HG03442 (cell line): ENCODE results near the gene MEGF10.

ENCODE experiments used
- ATAC-seq: cut with Tn5 transposase; IDR thresholded peaks from one replicate; pipeline ENCODE4 v1.9.1; 2021; ENCODE audit warnings: mild to moderate bottlenecking, moderate library complexity; ENCODE audit not compliant: unreplicated experiment

MEGF10 gene

DNA sequence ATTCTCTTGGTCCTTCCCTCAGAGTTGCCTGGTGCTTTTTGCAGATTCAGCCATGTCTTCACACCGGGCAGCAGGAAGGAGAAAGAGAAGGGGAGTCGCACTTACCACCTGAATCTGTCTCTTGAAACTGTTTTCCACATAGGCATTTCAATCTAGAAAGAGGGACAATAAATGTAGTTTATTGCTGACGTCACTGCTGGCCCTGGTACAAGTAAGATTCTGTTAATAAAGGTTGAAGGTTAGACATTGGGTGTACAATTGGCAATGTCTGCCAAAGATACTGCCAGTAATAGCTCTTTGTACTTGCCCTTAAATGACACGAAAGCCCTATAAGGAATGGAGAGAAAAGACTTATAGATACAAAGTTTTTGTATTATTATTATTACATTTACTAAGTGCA, 72.8 kb downstream of the MEGF10 start:
- no peak for ATAC-seq

DNA sequence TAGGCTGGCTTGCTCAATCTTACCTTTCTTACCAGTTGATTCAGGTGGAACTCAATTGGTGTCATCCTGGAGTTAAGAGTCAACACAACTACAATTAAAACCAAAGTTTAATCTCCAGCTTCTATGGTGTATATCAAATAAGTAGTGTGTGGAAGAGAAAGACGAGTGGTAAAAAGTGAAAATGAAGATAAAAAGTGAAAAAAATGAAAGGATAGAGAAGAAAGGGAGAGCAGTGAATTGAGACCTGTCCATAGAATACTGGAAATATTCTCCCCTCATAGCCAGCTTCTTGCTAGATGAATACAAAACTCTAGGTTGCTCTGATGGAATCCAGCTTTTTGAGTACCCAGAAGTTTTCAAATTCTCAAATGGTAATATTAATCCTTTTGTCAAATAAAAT, 76.4 kb downstream of the MEGF10 start:
- ATAC-seq: no peak

DNA sequence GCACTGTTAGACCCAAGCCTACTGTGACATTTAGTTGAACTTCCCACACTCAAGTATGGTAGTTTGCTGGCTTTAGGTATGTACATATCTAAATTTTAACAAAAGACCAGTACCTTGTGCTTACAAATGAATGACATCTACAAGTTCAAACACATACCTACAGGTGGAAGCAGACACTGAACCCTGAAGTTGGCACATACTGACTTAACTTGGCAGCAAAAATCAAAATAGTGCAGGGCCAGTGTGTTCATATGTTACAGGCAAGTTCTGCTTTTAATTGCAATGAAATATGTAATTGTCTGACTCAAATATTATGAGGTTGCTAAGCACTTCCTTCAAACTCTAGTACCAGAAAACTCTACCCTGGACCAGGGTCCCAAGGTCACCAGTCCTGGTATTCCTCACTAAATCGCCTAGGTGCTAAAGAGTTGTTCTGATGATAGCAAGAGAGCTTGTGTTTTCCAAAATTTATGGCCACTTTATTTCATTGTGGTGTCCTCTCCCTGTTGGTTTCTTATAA, 77.4 kb downstream of the MEGF10 start:
- no peak for ATAC-seq

DNA sequence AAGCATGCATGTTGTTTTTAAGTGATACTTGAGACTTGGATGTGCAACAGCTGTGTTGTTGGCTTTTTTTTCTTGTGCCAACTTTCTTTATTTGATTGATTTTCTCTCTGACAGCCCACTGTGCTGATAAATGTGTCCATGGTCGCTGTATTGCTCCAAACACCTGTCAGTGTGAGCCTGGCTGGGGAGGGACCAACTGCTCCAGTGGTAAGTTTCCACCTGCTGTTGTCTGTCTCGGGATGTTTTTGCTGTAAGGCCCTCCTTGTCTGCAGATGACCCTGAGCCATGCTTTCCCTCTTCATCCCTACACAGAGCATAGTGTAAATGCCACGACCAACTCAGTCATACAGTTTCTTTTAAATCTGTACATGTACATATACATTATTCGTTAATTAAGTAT, 79.2 kb downstream of the MEGF10 start:
- no peak for ATAC-seq

DNA sequence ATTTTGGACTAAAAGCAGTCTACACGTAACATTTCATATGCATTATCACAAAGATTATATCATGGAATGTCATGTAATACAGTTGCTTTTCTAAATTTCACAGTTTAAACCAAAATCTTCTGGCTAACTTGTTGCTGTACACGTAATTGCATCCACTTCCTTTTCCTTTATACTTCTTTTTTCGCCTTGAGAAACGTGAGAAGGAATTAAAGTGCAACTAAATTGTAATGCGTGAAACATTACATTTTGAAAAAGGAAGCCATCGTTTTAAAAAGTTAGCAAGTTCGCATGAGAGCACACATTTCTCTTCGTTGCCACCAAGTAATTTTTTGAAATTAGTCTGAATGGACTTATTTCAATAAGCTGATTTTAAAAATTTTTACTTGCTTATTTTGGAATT, 80.0 kb downstream of the MEGF10 start:
- ATAC-seq: no peak

DNA sequence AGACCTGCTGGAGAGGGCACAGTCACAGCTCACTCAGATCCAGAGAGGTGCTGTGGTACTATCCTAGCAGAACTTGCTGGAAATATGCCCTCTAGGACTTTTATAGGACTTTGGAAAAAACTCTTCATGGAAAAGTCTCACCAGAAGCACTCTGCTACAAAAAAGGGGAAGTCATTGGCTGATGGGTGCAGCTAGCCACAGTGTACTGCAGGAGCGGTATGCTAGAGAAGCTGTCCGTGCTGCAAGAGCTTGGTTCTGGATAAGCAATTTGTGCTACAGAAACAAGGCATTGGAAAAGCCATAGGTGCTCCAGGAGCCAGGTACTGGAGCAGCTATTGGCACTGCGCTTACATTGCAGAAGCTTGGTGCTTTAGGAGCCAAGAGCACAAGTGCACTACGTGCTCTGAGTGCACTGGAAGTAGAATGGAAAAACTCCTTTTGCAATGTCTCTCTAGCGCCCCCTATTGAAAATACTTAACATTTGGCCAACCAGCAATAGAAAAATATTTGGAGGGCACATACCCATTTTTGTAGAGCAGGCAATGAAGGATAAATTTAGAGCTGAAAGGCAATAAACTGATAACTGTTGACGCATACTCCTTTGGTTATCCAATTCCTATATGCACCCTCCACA, 83.4 kb downstream of the MEGF10 start:
- ATAC-seq: no peak

DNA sequence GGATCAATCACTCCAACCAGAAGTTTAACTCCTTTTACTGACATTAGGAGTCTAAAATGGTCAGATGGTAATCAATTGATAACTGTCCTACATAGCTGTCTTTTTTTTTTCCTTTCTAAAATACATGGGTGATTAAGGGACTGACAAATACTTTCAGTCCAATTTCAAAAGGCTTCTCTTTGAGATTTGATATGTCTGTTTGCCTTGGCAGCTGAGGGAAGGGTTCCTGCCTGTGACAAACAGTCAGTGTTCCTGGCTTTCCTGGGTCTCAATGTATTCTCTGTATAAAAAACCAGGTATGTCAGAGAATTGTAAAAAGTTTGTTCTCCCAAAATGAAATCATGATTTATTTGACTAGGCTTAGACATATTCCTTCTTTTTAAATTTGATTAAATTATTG, 84.5 kb downstream of the MEGF10 start:
- ATAC-seq: no peak

DNA sequence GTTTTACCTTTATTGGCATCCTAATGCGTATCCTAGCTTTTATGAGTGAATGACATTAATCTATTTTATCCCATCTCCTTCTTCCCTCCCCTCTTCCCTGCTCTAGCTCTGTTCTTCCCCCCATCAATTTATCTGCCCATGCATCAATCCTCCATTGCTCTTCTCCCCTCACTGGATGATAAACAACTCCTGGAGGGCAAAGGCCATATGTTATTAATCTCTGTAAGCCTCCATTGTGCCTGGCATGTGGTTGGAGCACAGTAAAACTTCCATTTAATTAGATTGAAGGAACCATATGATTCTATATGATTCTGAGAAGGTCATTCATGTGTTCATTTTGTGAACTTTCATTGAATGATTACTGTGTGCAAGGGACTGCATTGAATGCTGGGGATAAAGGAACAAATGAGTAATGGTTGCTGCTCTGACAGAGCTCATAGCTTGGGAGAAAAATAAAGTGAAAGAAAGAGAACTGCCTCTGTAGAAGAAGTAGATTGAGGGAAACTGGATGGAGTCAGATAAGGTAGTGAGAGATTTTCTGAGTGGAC, 85.0 kb downstream of the MEGF10 start:
- ATAC-seq: no peak

DNA sequence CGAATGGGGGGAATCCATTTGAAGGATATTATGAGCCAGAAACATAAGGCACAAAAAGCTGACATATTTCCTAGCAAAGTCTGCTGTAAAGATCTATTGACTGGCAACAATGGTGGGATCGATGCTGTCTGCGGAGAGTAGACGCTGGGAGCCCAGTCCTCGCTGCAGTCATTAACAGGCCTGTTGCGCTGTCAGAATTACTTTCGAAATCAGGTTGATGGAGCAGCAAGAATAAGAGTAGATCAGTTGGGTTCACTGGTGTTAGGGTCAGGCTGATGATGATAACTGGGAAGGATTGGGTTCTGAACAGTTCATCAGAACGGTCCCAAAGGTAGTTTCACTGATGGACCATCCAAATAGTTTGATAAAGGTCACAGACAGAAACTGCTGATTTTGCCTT, 87.1 kb downstream of the MEGF10 start:
- no peak for ATAC-seq

DNA sequence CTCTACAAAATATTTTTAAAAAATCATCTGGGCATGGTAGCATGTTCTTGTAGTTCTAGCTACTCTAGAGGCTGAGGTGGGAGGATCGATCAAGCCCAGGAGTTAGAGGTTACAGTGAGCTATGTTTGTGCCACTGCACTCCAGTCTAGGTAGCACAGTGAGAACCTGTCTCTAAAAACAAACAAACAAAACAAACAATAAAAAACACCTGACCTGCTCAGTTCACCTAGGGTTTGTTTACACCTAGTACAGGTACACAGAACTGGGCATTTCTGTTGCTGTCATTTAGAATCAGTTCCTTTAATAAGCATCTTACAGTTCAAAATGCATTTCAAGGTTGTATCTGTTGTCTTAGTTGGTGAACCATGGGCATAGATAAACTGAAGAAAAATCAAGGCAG, 95.3 kb downstream of the MEGF10 start:
- no peak for ATAC-seq

DNA sequence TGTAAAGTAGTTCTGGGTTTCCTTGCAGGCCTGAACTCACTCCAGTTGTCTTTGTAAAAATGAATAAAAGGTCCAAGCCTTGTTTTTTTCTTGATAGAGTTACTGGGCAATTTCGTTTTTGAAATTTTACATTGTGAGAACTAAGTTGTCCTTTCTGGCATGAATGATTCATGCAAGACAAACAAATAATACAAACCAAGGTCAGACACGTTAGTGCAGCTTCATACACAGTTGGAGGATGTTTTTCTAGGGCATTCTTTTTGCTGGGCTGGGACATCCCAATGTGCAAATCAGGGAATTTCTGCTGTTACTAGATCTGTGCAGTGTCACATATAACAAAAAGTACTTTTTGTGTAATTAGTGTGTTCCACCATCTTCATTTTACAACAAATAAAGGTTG, 96.0 kb downstream of the MEGF10 start:
- ATAC-seq: no peak

DNA sequence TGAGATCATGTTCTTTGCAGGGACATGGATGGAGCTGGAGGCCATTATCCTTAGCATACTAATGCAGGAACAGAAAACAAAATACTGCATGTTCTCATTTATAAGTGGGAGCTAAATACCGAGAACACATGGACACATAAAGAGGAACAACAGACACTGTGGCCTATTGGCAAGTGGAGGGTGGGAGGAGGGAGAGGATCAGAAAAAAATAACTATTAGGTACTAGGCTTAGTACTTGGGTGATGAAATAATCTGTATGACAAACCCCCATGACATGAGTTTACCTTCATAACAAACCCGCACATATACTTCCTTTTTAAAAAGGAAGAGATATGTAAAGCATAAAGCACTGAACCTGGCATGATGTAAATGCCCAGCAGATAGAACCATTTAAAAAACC, 99.0 kb downstream of the MEGF10 start:
- no peak for ATAC-seq

DNA sequence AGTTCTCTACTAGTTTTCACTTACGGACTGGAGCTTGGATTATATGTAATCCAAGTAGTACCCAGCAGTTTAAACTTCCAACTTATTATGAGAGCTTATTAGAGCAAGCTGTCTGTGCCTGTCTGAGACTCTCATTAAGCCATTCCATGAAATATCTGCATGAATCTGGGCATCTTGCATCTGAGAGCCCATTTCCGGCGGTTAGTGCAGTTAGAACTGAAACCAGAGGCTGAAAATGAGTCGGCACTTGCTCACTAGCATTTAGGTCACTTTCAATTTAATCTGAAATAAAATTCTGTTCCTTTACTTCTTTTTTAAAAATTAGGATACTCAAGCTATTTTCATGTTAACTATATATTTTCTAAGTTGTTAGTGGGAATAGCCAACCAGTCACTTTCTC, 102.2 kb downstream of the MEGF10 start:
- ATAC-seq: no peak

DNA sequence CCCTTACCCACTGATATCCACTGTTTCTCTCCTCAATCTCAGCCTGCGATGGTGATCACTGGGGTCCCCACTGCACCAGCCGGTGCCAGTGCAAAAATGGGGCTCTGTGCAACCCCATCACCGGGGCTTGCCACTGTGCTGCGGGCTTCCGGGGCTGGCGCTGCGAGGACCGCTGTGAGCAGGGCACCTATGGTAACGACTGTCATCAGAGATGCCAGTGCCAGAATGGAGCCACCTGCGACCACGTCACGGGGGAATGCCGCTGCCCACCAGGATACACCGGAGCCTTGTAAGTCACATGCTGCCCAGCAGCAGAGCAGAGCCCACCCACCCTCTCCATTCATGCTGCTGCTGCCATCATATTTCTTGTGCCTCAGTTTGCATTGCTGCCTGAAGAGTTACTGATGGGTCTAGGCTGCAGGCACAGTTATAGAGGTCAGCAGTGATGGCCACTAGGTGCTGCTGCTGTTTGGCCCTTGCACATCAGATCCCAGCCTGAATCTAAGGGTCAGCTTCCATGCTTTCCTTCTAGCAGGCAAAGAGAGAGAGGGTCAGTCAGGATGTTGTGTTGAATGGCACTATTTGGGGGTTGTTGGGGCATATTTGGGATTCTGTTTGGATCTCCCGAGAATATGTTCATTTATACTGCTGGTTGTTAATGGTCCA, 106.0 kb downstream of the MEGF10 start:
- ATAC-seq: no peak

DNA sequence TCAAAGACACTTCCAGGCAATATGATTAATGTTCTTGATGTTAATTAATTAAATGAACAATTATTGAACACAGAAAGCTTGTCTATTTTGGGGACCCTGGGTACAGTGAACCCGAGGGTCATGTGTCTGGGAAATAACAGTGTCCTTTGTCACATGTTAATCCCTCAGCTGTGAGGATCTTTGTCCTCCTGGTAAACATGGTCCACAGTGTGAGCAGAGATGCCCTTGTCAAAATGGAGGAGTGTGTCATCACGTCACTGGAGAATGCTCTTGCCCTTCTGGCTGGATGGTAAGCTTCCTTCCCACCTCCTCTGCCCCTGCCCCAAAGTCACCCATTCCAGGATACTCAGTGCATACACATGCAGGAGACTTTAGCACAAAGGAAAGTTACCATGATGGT, 107.9 kb downstream of the MEGF10 start:
- ATAC-seq: no peak

DNA sequence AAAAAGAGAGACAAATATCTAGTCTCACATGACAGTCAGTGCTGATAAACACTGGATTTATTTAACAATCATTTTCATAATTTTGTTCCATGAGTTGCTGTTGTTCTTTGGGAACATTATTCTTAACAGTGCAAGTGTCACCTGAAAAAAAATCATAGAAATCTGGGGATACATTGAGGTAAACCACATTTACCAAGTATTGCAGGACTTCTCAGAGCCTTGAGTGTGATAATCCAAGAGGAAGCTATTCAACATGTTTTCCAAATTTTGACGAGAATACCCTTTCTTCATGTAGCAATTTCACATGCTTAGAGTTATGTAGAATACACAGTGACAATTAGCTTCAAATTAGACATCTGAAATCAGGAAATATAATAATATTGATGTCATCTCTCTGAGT, 108.5 kb downstream of the MEGF10 start:
- ATAC-seq: no peak

DNA sequence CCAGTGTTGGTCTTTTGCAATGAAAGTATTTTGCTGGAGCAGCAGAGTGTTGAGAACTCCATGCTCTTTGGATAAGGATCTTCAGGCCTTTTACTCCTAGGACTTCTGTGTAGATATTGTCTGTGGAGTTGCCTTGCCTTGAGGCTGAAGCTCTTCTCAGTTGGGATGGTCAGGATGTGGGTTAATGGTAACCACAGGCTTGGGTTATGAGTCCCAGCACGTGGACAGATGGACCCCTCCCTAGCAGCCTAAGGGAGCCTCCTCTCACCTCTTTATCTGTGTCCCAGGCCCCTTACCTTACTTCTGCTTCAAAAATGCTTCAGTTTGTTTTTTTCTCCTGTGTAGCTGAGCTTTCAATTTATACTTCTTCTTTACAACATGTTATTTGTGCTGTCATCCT, 109.9 kb downstream of the MEGF10 start:
- ATAC-seq: no peak

DNA sequence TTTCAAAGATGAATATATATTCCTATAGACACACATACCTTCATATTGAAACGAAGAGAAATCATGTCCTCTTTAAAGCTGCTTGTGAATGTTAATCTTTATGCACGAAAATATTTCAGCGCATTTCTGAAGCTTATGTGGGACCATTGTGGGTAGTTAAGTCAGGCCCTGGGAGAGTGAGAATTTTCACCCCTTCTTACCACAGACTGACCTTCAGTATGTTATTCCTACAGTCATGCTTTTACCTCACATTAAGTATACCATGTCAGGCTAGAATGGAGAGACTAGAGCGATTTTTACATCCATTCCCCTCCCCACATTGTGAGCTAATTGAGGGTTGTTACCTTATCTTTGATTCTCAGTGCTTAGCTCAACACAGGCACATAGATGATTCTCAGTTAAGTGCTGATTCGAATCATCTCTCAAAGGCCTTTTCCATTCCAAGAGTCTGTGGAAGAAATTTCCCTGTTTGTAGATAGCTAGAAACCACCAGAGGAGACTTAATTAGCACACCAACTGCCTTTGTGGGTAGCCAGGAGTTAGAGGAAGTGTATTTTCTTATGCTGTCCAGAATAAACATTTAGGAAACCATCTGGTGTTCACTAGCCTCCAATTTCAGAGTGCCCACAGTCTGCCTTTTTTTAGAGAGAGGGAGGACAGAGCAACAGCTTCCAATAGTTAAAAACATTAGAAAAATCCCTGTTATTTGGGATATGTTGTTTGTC, 110.5 kb downstream of the MEGF10 start:
- ATAC-seq: no peak

DNA sequence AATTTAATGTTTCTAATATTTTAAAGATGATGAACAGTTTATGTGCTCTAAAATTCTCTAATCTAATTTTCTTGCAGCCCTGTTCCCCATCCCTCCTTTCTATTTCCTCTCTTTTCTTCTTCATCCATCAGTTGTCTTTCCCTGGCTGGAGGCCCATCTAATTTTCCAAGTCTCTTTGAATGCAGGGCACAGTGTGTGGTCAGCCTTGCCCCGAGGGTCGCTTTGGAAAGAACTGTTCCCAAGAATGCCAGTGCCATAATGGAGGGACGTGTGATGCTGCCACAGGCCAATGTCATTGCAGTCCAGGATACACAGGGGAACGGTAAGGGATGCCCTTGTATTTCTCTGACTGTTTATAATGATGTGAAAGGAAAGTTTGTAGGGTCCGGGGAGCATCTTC, 111.8 kb downstream of the MEGF10 start:
- ATAC-seq: no peak

DNA sequence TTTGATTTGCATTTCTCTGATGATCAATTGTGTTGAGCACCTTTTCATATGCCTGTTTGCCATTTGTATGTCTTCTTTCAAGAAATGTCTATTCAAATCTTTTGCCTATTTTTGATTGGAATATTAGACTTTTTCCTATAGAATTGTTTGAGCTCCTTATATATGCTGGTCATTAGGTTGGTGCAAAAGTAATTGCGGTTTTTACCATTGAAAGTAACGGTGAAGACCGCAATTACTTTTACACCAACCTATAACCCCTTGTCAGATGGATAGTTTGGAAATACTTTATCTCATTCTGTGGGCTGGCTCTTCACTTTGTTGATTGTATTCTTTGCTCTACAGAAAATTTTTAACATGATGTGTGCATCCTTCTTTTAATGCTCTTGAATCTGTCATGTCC, 113.6 kb downstream of the MEGF10 start:
- no peak for ATAC-seq

DNA sequence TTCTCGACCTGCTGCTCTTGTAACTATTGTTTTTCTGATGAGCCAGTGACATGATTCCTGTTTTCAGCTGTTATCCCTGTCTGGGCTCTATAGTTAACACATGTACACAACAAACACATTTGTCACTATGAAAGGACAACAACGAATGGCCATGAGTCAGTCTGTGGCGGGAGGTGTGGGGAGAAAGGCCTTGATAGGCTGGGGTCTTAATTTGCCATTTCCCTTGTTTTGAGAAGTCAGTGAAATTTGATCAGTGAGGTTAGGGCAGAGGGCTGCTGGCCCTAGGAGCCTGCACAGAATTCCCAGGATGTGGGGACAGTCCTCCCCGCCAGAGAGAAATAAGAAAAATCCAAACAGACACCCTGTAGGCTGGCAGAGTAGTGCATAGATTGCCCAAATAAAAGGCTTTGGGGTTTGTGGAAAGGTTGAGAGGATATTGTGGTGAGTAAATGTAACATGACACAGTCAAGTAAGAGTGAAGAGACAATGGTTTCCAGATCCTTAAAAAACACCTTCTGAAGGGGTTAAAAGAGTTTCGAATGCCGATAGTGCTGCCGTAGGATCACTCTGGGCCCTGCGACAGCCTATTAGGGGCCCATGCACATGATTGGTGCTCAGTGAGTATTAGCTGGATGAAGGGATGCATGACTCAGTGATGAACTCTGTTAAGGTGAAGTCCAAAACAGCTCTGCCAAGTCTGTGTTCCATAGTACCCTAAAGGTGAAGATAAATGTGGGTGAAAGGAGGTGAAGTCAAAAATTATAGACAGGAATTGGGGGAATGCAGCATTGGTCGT, 115.9 kb downstream of the MEGF10 start:
- no peak for ATAC-seq
